HepG2 (cell line): Measurements from ENCODE around the gene CTNND1. TPM values are rescaled to one million over a fixed set of nuclear protein-coding genes. Genes with fewer than 3 reads are reported as not detected.

Experiments
- ATAC-seq: fragments of 200-7000 bp; cut with Tn5 transposase; 3 replicates; pipeline ENCODE4 v1.9.1; 2020; ENCODE audit warnings: mild to moderate bottlenecking, moderate library complexity
- BruUV-seq: library from RNA; stranded (reverse); fragments of 400-500 nt; replicated peaks from 2 replicates; lab custom pipeline; 2021; lab: Mats Ljungman, UMichigan
- CTCF ChIA-PET: fragments of 300-600 bp; formaldehyde crosslinking; extraction: SDS; loops from one replicate; lab custom pipeline; 2021; ENCODE audit warnings: low total read pairs, inconsistent platforms, low intra/inter-chr PET ratio; lab: Yijun Ruan, JAX
- POLR2A ChIA-PET: fragments of 350-600 bp; sonication (Branson Sonifier 250); formaldehyde crosslinking; loops from one replicate; lab custom pipeline; 2020; ENCODE audit warnings: antibody characterized with exemption, inconsistent platforms; lab: Yijun Ruan, JAX
- DNase-seq: peaks from one replicate; pipeline ENCODE4 v3.0.0-alpha.2; 2015; ENCODE audit warnings: low spot score
- FAIRE-seq: peaks from 3 replicates; lab custom pipeline; 2011; peaks lifted over from hg19 to GRCh38; lab: Jason Lieb, UNC
- H2AFZ ChIP-seq: one replicate; pipeline ENCODE4 v1.6.1; 2011; ENCODE audit warnings: low read length, inconsistent platforms
- H3K27ac ChIP-seq: fragments of 300-600 bp; 3 replicates; pipeline ENCODE4 v1.8.0; 2011; ENCODE audit warnings: mixed run types, mild to moderate bottlenecking, mixed read lengths, low read length, inconsistent platforms; ENCODE audit not compliant: insufficient read depth; ENCODE audit errors: extremely low read length
- H3K27me3 ChIP-seq, 2 experiments: fragments of 200-600 bp in 1 of 2; 2 replicates in 1 of 2; 3 replicates in 1 of 2; pipeline versions ENCODE4 v1.6.0 to v1.8.0; 2011; ENCODE audit warnings: low read length in 2 of 2, mild to moderate bottlenecking in 2 of 2, moderate library complexity in 2 of 2, inconsistent platforms in 1 of 2; ENCODE audit not compliant: insufficient read depth in 2 of 2, control insufficient read depth in 1 of 2
- H3K36me3 ChIP-seq, 2 experiments: fragments of 200-600 bp in 1 of 2; replicated peaks in 1 of 2; 2 replicates in 1 of 2; 3 replicates in 1 of 2; pipeline versions ENCODE4 v1.5.1 to v1.8.0; 2011; ENCODE audit warnings: low read length in 2 of 2, inconsistent platforms in 1 of 2; ENCODE audit not compliant: insufficient read depth in 2 of 2, control insufficient read depth in 1 of 2
- H3K4me1 ChIP-seq: 2 replicates; pipeline ENCODE4 v1.5.1; 2012; ENCODE audit warnings: low read length, inconsistent platforms; ENCODE audit not compliant: insufficient read depth
- H3K4me2 ChIP-seq: 2 replicates; pipeline ENCODE4 v1.6.0; 2011; ENCODE audit warnings: low read depth, low read length, inconsistent platforms
- H3K4me3 ChIP-seq, 3 experiments: fragments of 200-600 bp in 1 of 3; sonication (generic), shearing (Covaris generic) in 1 of 3; replicated peaks in 1 of 3; 2 replicates each; pipeline ENCODE4 v1.5.1; 2011 to 2016; ENCODE audit warnings: low read length in 3 of 3, inconsistent platforms in 2 of 3, low read depth in 2 of 3, mild to moderate bottlenecking in 2 of 3, control low read depth in 1 of 3, mixed read lengths in 1 of 3; ENCODE audit not compliant: insufficient read depth in 1 of 3
- H3K79me2 ChIP-seq: one replicate; pipeline ENCODE4 v1.6.1; 2011; ENCODE audit warnings: low read length, inconsistent platforms; ENCODE audit not compliant: insufficient read depth
- H3K9ac ChIP-seq: 2 replicates; pipeline ENCODE4 v1.6.0; 2011; ENCODE audit warnings: mild to moderate bottlenecking, low read depth, low read length, inconsistent platforms; ENCODE audit not compliant: insufficient read depth
- H3K9me3 ChIP-seq: 2 replicates; pipeline ENCODE4 v1.5.1; 2012; ENCODE audit warnings: mild to moderate bottlenecking, low read length
- H4K20me1 ChIP-seq: 2 replicates; pipeline ENCODE4 v1.6.0; 2011; ENCODE audit warnings: inconsistent platforms, mild to moderate bottlenecking, low read length, moderate library complexity; ENCODE audit not compliant: insufficient read depth
- EZH2 ChIP-seq: conservative IDR thresholded peaks from 2 replicates; pipeline ENCODE4 v1.6.1; 2012; ENCODE audit warnings: mild to moderate bottlenecking, low read depth, low read length, moderate library complexity
- MEIS2 ChIP-seq: sonication (generic); formaldehyde crosslinking; IDR thresholded peaks from 2 replicates; pipeline ENCODE4 v1.9.0; 2021; ENCODE audit warnings: mild to moderate bottlenecking, missing genetic modification reagents
- SSRP1 ChIP-seq: IDR thresholded peaks from 2 replicates; pipeline ENCODE4 v1.6.1; 2016; ENCODE audit warnings: control low read depth
- TAF1 ChIP-seq: sonication (generic); formaldehyde crosslinking; IDR thresholded peaks from 2 replicates; pipeline ENCODE4 v1.4.0; 2020; ENCODE audit warnings: missing genetic modification reagents
- TEAD3 ChIP-seq: optimal IDR thresholded peaks from 2 replicates; pipeline ENCODE3; 2016; ENCODE audit warnings: borderline replicate concordance
- ZNF234 ChIP-seq: sonication (generic); formaldehyde crosslinking; conservative IDR thresholded peaks from 2 replicates; pipeline ENCODE4 v1.5.1; 2020; ENCODE audit warnings: mild to moderate bottlenecking, missing genetic modification reagents
- ZNF460 ChIP-seq: sonication (generic); formaldehyde crosslinking; IDR thresholded peaks from 2 replicates; pipeline ENCODE4 v1.5.1; 2020; ENCODE audit warnings: missing genetic modification reagents, mild to moderate bottlenecking, borderline replicate concordance
- ZNF850 ChIP-seq: sonication (generic); formaldehyde crosslinking; conservative IDR thresholded peaks from 2 replicates; pipeline ENCODE4 v1.9.0; 2021; ENCODE audit warnings: mild to moderate bottlenecking, missing genetic modification reagents
- WGBS: methylation state at CpG from one replicate; pipeline ENCODE4 v1.1.6; 2017; ENCODE audit warnings: low lambda C conversion rate; 5-methylcytosine and 5-hydroxymethylcytosine counted together
- in situ Hi-C: cut with HindIII; loops from 2 replicates; pipeline ENCODE4 v1.10.0; 2017; ENCODE audit warnings: low pct_unique_long_range_greater_than_20kb; ENCODE audit not compliant: extremely low pct_ligation_motif_present
- intact Hi-C: fragments of 100-400 bp; cut with micrococcal nuclease; formaldehyde crosslinking; loops from one replicate; pipeline ENCODE4 v1.10.0; 2022; ENCODE audit not compliant: unreplicated experiment
- polyA plus RNA-seq, 8 experiments: library from polyadenylated mRNA; depleted of rRNA in 3 of 8; stranded (reverse) in 7 of 8; unstranded in 1 of 8; fragments of >200 nt; fragmentation: Illumina TruSeq in 4 of 8; extraction: Trizol in 4 of 8; gene quantifications; 2 replicates each; pipeline versions ENCODE4 v1.2.1 to v1.2.3, GENCODE V29; 2011 to 2016; ENCODE audit warnings: low read depth in 4 of 8, missing spikeins in 1 of 8, mixed read lengths in 1 of 8; ENCODE audit not compliant: insufficient read depth in 1 of 8
- total RNA-seq, 5 experiments: library from RNA; depleted of rRNA; stranded (reverse); fragments of >200 nt; fragmentation: Illumina TruSeq; extraction: Trizol; gene quantifications; 2 replicates each; pipeline ENCODE4 v1.2.3, GENCODE V29; 2016; ENCODE audit warnings: low read depth in 1 of 5
- TF ChIP-seq, protein P1 (sequence below): sonication (generic); formaldehyde crosslinking; conservative IDR thresholded peaks from 2 replicates; pipeline ENCODE4 v1.8.0; 2022; ENCODE audit warnings: missing genetic modification reagents
- TF ChIP-seq, protein P2 (sequence below): sonication (generic); formaldehyde crosslinking; IDR thresholded peaks from 2 replicates; pipeline ENCODE4 v1.4.0; 2020; ENCODE audit warnings: mild to moderate bottlenecking, missing genetic modification reagents
- TF ChIP-seq, protein P3 (sequence below): sonication (generic); formaldehyde crosslinking; IDR thresholded peaks from 2 replicates; pipeline ENCODE4 v1.4.0; 2020; ENCODE audit warnings: mild to moderate bottlenecking, missing genetic modification reagents
- TF ChIP-seq, protein P4 (sequence below): sonication (generic); IDR thresholded peaks from 2 replicates; pipeline ENCODE4 v1.6.1; 2016; ENCODE audit warnings: low read depth, borderline replicate concordance
- TF ChIP-seq, protein P5 (sequence below): sonication (generic); formaldehyde crosslinking; IDR thresholded peaks from 2 replicates; pipeline ENCODE4 v1.8.1; 2022; ENCODE audit warnings: low read depth, mild to moderate bottlenecking, missing genetic modification reagents
- TF ChIP-seq, protein P6 (sequence below): sonication (generic); formaldehyde crosslinking; IDR thresholded peaks from 2 replicates; pipeline ENCODE4 v1.8.0; 2022; ENCODE audit warnings: mild to moderate bottlenecking, missing genetic modification reagents, moderate library complexity
- TF ChIP-seq, protein P7 (sequence below): IDR thresholded peaks from 2 replicates; pipeline ENCODE4 v1.6.1; 2018; ENCODE audit warnings: missing genetic modification reagents

The CTNND1 gene
- total and polyA plus RNA-seq, 2 of the 13 experiments (the other 11 are each of a cell fraction or from before 2014, with no cell fraction given), result 117 to 128 TPM

DNA sequence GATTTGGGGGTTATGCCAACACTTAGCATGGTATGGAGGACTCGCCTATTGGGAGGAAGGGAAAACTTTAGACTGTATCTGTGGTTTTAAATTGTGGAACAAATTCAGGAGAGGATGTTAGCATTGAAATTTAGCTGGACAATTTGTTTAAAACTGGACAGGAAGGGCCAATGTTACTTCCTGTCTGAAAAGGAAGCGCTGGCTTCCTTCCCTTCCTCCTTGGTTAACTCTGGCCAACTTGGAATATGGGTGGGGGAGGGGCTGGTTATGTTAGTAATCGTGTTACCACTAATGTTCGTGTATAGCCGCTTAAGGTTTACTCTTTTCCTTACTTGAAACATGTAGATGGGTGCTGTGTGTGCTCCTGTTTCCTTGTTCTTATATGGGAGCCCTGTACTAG is 13.9 kb downstream of the CTNND1 start (continued):
- TF ChIP-seq, protein P1, sequence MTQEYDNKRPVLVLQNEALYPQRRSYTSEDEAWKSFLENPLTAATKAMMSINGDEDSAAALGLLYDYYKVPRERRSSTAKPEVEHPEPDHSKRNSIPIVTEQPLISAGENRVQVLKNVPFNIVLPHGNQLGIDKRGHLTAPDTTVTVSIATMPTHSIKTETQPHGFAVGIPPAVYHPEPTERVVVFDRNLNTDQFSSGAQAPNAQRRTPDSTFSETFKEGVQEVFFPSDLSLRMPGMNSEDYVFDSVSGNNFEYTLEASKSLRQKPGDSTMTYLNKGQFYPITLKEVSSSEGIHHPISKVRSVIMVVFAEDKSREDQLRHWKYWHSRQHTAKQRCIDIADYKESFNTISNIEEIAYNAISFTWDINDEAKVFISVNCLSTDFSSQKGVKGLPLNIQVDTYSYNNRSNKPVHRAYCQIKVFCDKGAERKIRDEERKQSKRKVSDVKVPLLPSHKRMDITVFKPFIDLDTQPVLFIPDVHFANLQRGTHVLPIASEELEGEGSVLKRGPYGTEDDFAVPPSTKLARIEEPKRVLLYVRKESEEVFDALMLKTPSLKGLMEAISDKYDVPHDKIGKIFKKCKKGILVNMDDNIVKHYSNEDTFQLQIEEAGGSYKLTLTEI (CRISPR knock-in tag), result no peak
- TF ChIP-seq, protein P2, sequence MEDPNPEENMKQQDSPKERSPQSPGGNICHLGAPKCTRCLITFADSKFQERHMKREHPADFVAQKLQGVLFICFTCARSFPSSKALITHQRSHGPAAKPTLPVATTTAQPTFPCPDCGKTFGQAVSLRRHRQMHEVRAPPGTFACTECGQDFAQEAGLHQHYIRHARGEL (CRISPR knock-in tag), result no peak
- TF ChIP-seq, protein P3, sequence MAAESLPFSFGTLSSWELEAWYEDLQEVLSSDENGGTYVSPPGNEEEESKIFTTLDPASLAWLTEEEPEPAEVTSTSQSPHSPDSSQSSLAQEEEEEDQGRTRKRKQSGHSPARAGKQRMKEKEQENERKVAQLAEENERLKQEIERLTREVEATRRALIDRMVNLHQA (CRISPR knock-in tag), result no peak

DNA sequence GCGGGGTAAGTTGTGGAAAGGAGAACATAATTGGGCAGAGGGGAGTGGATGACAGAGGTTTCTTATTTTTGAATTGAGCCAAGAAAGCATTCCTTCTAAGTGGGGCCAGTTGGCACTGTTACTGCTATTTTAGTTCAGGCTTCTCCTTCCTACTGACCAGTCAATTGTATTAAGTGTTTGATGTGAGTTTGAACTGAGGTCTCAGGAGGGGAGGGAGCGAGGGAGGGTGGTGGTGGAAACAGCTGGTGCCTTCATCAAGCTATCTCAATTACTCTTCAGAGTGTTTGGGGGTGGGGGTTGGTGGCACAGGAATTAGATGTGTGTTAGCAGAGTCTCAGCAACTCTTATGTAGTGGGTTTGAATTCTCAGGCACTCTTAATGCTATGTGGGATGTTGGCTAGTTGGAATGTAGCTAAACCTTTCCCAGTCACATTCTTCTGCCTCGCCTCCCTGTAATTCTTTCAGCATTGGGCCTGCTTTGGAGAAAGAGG is 14.5 kb downstream of the CTNND1 start:
- H3K36me3 ChIP-seq, result no peaks in the 10 kb centered on the region; a peak in 2 of 5 replicates
- WGBS, result 96% methylated on average over 3 of the region's 3 CpGs
- in situ Hi-C loops (no loop called here), intact Hi-C loops (no loop called here)
- FAIRE-seq (no peak), ATAC-seq (no peak), DNase-seq (no peak)
- H3K4me1 ChIP-seq, result peaks cover 96% of the 10 kb centered on the region
- no peak overlapping the region for H2AFZ ChIP-seq
- H3K9ac ChIP-seq, result peak overlapping the region; percentile 12; the same call in 1 of the 2 replicates
- POLR2A ChIA-PET, result interaction anchor here (1.1 to 11.1 kb wide), 4 partner anchors 9 to 64 kb away, joined by 3 to 215 read pairs (median 32); partner anchors contain the start of genes CTNND1, MED19 and TMX2
- H3K4me2 ChIP-seq, result peak overlapping the region; percentile 81
- H3K4me3 ChIP-seq, result peak overlapping the region in 1 of 3 experiments; percentile 49; a peak in 1 of 6 replicates
- peak overlapping the region; percentile 96 for H3K27ac ChIP-seq
- CTCF ChIA-PET, result no interaction called here
- no peaks in the 10 kb centered on the region for H3K9me3 ChIP-seq
- H4K20me1 ChIP-seq, result peaks cover 39% of the 10 kb centered on the region
- H3K79me2 ChIP-seq, result peaks cover 89% of the 10 kb centered on the region
- H3K27me3 ChIP-seq, result no peaks in the 10 kb centered on the region
- no TSS peak for BruUV-seq
- TF ChIP-seq ZNF850 (CRISPR knock-in tag) (no peak), EZH2 (no peak), SSRP1 (CRISPR knock-in tag) (no peak), ZNF460 (no peak), TEAD3 (CRISPR knock-in tag) (peak; percentile 8), TAF1 (no peak), MEIS2 (no peak), ZNF234 (no peak)
- TF ChIP-seq, protein P4, sequence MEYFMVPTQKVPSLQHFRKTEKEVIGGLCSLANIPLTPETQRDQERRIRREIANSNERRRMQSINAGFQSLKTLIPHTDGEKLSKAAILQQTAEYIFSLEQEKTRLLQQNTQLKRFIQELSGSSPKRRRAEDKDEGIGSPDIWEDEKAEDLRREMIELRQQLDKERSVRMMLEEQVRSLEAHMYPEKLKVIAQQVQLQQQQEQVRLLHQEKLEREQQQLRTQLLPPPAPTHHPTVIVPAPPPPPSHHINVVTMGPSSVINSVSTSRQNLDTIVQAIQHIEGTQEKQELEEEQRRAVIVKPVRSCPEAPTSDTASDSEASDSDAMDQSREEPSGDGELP, result peak; percentile 21; the same call in 1 of the 2 replicates
- TF ChIP-seq, protein P5, sequence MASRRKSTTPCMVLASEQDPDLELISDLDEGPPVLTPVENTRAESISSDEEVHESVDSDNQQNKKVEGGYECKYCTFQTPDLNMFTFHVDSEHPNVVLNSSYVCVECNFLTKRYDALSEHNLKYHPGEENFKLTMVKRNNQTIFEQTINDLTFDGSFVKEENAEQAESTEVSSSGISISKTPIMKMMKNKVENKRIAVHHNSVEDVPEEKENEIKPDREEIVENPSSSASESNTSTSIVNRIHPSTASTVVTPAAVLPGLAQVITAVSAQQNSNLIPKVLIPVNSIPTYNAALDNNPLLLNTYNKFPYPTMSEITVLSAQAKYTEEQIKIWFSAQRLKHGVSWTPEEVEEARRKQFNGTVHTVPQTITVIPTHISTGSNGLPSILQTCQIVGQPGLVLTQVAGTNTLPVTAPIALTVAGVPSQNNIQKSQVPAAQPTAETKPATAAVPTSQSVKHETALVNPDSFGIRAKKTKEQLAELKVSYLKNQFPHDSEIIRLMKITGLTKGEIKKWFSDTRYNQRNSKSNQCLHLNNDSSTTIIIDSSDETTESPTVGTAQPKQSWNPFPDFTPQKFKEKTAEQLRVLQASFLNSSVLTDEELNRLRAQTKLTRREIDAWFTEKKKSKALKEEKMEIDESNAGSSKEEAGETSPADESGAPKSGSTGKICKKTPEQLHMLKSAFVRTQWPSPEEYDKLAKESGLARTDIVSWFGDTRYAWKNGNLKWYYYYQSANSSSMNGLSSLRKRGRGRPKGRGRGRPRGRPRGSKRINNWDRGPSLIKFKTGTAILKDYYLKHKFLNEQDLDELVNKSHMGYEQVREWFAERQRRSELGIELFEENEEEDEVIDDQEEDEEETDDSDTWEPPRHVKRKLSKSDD, result no peak
- TF ChIP-seq, protein P6, sequence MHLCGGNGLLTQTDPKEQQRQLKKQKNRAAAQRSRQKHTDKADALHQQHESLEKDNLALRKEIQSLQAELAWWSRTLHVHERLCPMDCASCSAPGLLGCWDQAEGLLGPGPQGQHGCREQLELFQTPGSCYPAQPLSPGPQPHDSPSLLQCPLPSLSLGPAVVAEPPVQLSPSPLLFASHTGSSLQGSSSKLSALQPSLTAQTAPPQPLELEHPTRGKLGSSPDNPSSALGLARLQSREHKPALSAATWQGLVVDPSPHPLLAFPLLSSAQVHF, result no peak
- TF ChIP-seq, protein P7, sequence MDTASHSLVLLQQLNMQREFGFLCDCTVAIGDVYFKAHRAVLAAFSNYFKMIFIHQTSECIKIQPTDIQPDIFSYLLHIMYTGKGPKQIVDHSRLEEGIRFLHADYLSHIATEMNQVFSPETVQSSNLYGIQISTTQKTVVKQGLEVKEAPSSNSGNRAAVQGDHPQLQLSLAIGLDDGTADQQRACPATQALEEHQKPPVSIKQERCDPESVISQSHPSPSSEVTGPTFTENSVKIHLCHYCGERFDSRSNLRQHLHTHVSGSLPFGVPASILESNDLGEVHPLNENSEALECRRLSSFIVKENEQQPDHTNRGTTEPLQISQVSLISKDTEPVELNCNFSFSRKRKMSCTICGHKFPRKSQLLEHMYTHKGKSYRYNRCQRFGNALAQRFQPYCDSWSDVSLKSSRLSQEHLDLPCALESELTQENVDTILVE (CRISPR knock-in tag), result no peak
